ENCODE measurements around the gene PRKCE. TPM values are rescaled to one million over a fixed set of nuclear protein-coding genes. Genes with fewer than 3 reads are reported as not detected.

Gene PRKCE
- total RNA-seq, 1 experiment from 2014 or later, result 12.1 TPM

DNA sequence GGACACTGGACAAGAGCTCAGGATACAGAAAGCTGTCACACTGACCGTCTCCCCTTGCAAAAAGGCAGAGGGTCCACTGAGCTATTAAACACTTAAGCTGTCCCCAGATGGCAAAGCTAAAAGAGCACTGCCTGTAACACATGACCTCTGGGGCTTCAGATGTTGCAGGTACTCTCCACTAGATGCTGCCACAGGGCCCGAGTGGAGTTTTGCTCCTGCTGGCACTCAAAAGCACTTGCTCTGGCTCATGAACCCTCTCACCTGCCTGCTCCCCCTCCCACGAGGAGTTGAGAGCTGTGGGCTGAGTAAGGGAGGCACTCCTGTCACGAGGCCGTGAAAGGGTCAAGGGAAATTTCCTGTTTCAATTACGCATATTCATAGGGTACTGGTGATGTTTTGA, 227.9 kb downstream of the PRKCE start:
- H3K36me3 Mint-ChIP-seq (ENCODE audit: insufficient read depth, unreplicated experiment), result peaks cover 11% of the 10 kb centered on the region
- no peak overlapping the region for H3K4me3 Mint-ChIP-seq (ENCODE audit: unreplicated experiment)
- peaks cover 19% of the 10 kb centered on the region for H3K9me3 Mint-ChIP-seq (ENCODE audit: unreplicated experiment)
- no peak for DNase-seq (ENCODE audit: unreplicated experiment)
- no peak for TF ChIP-seq CTCF (IDR thresholded peaks at IDR 0.05; ENCODE audit: unreplicated experiment)
- ChIA-PET CTCF (interaction anchor here (0.6 to 1.3 kb wide), 5 partner anchors 19 to 1721 kb away, joined by 3 to 6 read pairs (median 3); no protein-coding TSS in a partner anchor), POLR2A (interaction anchor here (1.2 kb wide), 1 partner anchor 16 kb away, joined by 5 read pairs; no protein-coding TSS in a partner anchor)
- no peaks in the 10 kb centered on the region for H3K27me3 Mint-ChIP-seq (ENCODE audit: insufficient read depth, unreplicated experiment)
- peaks cover 2% of the 10 kb centered on the region for H3K4me1 Mint-ChIP-seq (ENCODE audit: insufficient read depth, unreplicated experiment)
- no TSS peak for BruUV-seq (replicated peaks)
- H3K27ac Mint-ChIP-seq (ENCODE audit: low read depth, unreplicated experiment), result no peak overlapping the region
- intact Hi-C loops (cut with micrococcal nuclease), result no loop called here

DNA sequence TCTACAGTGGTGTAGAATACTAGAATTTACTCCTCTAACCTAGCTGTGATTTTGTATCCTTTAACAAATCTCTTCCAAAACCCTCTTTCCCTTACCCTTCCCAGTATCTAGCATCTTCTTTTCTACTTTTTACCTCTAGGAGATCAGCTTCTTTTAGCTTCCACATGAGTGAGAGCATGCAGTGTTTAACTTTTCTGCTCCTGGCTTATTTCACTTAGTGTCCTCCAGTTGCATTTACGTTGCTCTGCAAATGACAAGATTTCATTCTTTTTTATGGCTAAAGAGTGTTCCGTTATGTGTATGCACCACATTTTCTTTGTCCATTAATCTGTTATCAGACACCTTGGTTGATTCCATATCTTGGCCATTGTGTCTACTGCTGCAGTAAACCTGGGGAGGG, 228.5 kb downstream of the PRKCE start:
- Mint-ChIP-seq H3K4me3 (ENCODE audit: unreplicated experiment) (no peak overlapping the region), H3K36me3 (ENCODE audit: insufficient read depth, unreplicated experiment) (peaks cover 11% of the 10 kb centered on the region), H3K4me1 (ENCODE audit: insufficient read depth, unreplicated experiment) (peaks cover 5% of the 10 kb centered on the region), H3K27me3 (ENCODE audit: insufficient read depth, unreplicated experiment) (no peaks in the 10 kb centered on the region), H3K27ac (ENCODE audit: low read depth, unreplicated experiment) (no peak overlapping the region), H3K9me3 (ENCODE audit: unreplicated experiment) (peaks cover 19% of the 10 kb centered on the region)
- TF ChIP-seq CTCF (IDR thresholded peaks at IDR 0.05; ENCODE audit: unreplicated experiment), result no peak
- POLR2A ChIA-PET, result interaction anchor here (1.2 kb wide), 1 partner anchor 16 kb away, joined by 5 read pairs; no protein-coding TSS in a partner anchor
- BruUV-seq (replicated peaks), result no TSS peak
- CTCF ChIA-PET, result interaction anchor here (0.6 to 1.3 kb wide), 3 partner anchors 57 to 1721 kb away, joined by 3 to 6 read pairs (median 3); no protein-coding TSS in a partner anchor
- no peak for DNase-seq (ENCODE audit: unreplicated experiment)
- intact Hi-C loops (cut with micrococcal nuclease), result no loop called here

DNA sequence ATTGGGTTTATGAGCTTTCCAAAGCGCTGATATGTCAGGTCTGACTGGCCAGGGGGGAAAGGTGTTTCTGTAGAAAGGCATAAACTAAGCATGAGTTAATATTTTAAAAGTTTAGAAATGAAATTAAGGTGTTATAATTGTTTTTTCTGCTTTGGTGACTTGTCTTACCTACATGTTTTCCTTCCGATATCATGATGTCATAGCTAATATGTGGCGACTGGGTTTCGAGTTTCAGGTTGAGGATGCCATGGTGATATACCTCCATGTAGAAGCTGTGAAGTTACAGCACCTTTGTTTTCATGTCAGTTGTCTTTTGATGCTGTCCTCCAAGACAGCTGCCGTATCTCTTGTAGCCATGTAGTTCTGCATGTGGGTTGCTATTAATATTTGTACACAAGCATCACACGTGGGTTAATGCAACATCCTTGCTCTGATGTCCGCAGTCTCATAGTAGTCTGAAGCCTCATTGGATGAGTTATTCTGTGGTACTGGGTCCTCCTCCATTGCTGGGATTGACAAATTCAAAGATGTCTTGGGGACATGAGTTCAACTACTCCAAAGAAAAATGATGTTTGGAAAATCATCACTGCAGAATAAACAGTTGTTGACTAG, 230.6 kb downstream of the PRKCE start:
- Mint-ChIP-seq H3K4me1 (ENCODE audit: insufficient read depth, unreplicated experiment) (peaks cover 17% of the 10 kb centered on the region), H3K36me3 (ENCODE audit: insufficient read depth, unreplicated experiment) (peaks cover 10% of the 10 kb centered on the region), H3K27ac (ENCODE audit: low read depth, unreplicated experiment) (no peak overlapping the region), H3K9me3 (ENCODE audit: unreplicated experiment) (peaks cover 6% of the 10 kb centered on the region), H3K4me3 (ENCODE audit: unreplicated experiment) (no peak overlapping the region), H3K27me3 (ENCODE audit: insufficient read depth, unreplicated experiment) (no peaks in the 10 kb centered on the region)
- intact Hi-C loops (cut with micrococcal nuclease), result no loop called here
- no peak for TF ChIP-seq CTCF (IDR thresholded peaks at IDR 0.05; ENCODE audit: unreplicated experiment)
- BruUV-seq (replicated peaks), result no TSS peak
- CTCF ChIA-PET, result interaction anchor here (0.5 to 0.9 kb wide), 3 partner anchors 34 to 232 kb away, joined by 3 read pairs; no protein-coding TSS in a partner anchor
- no peak for DNase-seq (ENCODE audit: unreplicated experiment)
- POLR2A ChIA-PET, result interaction anchor here (1.0 kb wide), 1 partner anchor 232 kb away, joined by 3 read pairs; no protein-coding TSS in a partner anchor

DNA sequence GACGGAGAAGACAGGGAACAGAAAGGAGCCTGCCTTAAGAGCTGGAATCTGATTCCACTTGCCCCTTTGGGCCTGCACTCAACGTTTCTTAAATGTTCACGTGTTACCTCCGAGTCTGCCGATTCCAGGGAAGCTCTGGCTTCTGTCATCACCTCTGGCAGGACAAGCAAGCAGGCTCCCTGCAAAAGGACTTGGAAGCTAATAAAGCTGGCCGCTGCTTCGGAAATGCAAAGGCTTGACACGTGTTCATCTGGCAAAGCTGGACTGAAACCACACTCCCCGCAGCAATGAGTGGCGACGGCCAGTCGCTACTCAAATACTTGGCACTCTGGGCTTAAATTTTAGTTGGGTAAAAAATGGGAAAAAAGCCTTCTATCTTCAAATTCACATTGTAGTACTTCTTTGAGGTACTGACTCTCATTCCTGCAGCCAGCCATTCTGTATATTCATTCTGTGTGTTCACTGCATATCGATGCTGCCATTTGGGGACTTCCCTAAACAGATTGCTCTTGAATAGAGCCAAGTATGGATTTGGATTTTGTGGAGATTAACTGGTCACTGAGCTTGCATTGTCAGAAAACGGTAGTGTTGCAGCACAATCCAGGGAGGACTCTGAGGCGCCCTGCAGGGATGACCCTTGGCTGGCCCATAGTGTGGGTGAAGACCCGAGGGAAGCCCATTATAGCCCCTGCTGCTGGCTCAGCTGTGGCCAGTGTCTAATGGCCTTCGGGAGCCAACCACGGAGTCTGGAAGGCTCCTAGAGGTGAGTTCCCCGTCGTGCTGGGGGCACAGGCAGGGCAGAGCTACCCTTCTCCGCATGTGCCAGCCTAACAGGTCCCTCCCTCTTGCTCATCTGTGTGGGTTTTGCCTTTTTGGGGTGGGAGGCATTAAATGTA, 231.5 kb downstream of the PRKCE start:
- Mint-ChIP-seq H3K36me3 (ENCODE audit: insufficient read depth, unreplicated experiment) (peaks cover 4% of the 10 kb centered on the region), H3K9me3 (ENCODE audit: unreplicated experiment) (no peaks in the 10 kb centered on the region), H3K27ac (ENCODE audit: low read depth, unreplicated experiment) (no peak overlapping the region), H3K4me3 (ENCODE audit: unreplicated experiment) (no peak overlapping the region), H3K27me3 (ENCODE audit: insufficient read depth, unreplicated experiment) (no peaks in the 10 kb centered on the region), H3K4me1 (ENCODE audit: insufficient read depth, unreplicated experiment) (peaks cover 24% of the 10 kb centered on the region)
- BruUV-seq (replicated peaks), result no TSS peak
- TF ChIP-seq CTCF (IDR thresholded peaks at IDR 0.05; ENCODE audit: unreplicated experiment), result no peak
- intact Hi-C loops (cut with micrococcal nuclease), result no loop called here
- no peak for DNase-seq (ENCODE audit: unreplicated experiment)
- ChIA-PET POLR2A (interaction anchor here (1.0 kb wide), 1 partner anchor 233 kb away, joined by 3 read pairs; no protein-coding TSS in a partner anchor), CTCF (interaction anchor here (0.6 to 1.6 kb wide), 4 partner anchors 35 to 651 kb away, joined by 3 to 6 read pairs (median 4); no protein-coding TSS in a partner anchor)

Data from MCF 10A (cell line).